ENCODE results near the gene PRUNE2.

PRUNE2 gene

DNA sequence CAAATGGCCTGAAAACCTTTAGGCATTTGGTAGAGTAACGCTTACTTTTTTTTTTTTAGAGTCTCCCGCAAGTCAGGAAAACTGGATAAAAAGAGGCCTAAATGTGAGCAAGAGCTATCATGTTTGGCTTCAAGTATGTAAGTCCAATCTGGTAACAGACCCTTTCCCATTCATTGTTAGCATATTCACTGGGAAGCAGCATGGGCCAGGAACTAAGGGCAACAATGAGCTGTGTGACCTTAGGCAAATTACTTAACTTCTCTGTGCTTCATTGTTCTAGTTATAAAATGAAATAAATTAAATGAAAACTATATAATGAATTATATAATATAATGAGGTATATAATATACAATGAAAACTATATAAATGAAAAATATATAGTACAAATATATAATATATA, 256.0 kb downstream of the PRUNE2 start:
- no peak for DNase-seq

DNA sequence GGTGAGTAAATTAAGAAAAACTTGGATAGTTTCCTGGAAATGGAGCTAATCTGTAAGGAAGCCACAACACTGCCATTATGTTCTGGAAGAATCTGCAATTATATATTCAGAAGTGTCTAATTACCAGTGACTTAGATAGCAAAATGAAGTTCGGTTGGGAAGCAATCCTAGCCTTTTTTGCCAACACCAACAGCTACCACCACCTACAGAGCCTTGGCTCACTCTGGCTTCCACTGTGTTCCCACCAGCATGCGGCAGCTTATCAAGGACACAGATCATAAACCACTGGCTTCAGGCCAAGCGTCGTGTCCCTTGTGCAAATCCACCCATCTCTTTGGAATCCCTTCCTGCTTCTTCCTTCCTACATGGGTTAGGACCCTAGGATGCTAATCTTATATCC, 259.7 kb downstream of the PRUNE2 start:
- no peak for DNase-seq

DNA sequence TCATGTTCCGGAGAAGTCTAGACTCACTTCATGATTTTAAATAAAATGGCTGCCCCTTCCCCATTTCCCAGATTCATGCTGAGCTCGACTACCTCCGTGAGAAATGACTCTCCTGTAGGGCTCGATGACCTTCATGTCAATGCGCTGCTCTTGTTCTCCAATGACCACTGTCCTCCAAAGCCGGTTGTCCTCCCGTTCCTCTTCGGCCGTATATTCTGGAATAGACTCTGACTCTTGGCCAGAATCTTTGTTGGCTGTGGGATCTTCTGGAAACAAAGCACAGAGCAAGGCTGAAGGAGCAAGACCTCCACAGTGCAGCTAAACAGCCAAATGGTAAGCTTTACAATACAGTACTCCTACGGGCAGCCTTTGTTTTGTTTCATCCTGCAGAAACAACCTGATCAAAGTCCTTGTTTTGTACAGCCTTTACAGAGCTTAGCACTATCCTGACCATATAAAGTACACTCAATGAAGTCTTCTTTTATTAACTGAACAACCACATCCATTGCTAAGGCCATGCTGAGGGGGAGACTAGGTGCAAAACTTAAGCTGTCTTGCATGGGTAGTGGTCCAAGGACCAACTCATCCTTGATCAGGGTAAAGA, 261.2 kb downstream of the PRUNE2 start:
- no peak for DNase-seq

DNA sequence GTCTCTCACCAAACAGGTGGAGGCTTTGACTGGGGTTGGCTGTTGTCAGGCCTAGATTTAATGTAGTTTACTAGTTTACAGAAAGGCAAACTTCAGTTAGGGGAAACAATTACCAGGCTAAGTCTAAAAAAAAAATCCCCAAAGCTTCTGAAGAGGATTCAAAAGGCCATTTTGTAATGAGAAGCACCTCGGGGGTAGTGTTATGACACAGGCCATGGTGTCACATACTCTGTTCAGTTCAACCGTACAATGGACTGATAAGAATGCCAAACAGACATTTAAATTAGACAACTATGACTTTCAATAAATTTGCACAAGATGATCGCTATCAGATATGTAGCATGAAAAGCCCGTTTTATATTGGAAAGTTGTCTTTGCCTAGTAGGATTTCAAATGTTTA, 261.7 kb downstream of the PRUNE2 start:
- no peak for DNase-seq

DNA sequence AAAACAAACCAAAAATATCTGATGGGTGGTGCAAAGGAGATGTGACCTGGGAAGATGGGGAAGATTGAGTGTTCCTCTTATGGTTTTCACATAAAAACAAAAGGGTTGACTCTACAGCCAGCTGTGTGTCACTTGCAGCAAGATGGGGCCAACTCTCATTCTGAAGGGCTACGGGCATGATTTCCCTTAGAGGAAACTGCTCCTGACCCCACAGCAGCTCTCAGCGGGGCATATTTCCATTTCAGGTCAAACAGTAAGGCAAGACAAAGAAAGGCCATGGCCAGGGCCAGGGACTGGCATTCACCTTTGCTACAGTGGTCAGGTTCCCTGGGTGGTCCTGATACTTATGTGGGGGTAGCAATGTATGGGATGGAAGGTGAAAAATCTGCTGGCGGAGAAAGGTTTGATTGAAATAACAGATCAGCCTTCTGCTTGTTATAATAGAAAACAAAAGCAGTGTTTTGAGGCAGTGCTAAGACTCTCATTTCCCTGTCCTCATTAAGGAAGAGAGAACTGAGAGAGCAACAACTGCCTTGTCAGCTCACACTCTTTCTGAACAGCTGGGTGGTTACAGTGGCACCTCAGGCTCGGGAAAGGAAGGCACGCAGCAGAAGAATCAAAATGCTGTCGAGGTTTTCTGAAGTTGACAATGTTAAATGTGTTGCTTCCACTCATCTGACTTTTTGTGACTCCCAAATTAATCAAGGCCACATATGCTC, 262.4 kb downstream of the PRUNE2 start:
- DNase-seq = no peak

DNA sequence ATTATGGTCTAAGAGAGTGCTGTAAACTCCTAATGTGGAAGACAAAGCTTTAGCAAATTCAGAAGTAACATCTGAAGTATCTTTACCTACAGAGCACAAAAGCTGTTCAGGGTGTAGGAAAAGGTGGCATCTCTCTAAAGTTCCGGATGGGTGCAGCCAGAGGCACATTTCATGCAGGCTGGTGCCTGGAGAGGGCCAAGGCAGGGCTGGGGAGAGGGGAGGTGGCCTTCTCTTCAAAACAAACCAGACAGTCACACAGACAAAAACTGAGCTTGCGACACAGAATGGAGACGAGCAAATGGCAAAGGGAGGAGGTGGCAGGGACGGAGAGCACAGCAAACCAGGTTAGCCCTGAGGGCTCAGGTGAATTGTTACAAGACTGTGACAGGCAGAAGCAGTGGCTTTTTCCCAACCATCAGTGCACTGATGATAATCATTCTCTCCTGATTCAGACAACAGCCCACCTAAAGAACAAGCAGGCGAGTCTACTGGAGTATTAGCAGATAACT, 263.2 kb downstream of the PRUNE2 start:
- no peak for DNase-seq

DNA sequence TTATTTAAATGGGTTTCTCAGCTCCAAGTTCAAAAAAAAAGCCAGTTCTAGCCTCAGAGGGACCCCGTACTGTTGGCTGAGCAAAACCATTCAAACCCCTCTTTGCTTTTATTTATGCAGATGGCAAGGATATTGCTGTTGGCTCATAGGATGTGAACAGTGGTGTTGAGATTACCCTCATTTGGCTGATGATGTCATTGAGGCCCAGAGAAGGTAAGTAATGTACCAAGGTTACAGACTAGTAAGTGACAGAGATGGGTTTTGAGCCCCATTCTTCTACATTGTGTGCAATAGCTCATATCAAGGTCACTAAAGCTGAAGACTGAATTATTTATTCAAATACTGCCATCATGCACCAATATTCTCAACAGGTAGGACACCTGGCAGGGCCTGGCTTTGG, 263.8 kb downstream of the PRUNE2 start:
- no peak for DNase-seq

DNA sequence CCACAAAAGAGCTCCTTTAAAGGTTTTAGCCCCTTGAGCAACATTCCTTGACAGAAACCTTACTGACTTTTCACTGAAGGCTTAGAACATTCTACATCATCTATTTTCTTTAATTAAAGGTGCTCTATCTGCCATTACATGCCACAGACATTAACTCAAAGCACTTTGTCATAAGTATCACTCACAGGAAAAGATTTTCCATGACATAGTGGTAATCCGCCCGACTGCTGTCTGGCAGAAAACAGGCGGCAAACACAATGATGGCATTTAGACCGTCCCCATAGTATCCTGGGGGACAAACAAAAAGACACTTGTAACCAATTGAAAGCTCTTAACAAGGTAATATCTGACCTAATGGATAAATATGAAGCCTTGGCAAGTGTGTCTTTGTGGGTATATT, 267.9 kb downstream of the PRUNE2 start:
- DNase-seq = no peak

DNA sequence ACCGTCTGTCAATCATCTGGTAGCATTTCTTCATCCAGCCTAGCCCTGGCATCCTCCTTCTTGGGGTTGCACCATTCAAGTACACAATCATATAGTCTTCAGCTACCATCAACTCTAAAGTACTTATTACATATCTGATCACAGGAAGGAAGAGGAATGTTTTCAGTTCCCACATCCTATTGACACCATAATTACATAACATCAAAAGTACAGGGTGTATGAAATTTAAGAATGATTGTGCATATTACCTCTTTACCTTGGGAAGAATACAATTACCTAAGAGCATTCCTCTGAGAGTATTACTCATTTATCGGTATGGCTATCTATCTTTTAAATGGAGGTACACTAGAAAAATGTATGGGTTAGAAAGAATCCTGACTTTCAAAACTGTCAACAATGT, 268.5 kb downstream of the PRUNE2 start:
- DNase-seq = no peak

DNA sequence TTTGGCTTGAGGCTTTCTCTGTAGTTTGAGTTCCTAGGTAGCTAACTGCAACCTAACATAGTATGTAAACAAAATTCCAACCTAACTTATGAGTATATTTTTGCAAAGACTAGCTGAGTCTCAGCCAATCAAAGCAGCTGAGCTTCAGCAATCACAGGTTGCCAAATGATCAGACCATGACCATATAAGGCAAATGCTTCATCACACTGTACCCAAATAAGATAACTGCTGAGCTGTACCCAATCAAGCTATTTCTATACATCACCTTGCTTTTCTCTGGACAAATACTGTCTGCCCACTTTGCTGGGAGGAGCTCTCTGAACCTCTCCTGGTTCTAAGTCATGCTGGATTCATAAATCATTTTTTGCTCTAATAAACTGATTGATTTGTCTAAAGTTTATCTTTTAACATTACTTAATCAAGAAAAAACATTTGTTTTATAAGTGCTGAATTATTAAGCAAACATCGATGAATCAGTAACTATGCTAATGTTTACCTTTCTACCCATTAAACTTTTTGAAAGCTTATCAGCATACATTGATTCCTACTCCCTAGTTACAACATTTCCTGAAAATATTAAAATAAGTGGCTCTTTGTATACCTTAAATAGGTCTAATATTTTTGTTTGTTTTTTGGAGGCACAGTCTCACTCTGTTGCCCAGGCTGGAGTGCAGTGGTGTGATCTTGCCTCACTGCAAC, 271.4 kb downstream of the PRUNE2 start:
- no peak for DNase-seq

DNA sequence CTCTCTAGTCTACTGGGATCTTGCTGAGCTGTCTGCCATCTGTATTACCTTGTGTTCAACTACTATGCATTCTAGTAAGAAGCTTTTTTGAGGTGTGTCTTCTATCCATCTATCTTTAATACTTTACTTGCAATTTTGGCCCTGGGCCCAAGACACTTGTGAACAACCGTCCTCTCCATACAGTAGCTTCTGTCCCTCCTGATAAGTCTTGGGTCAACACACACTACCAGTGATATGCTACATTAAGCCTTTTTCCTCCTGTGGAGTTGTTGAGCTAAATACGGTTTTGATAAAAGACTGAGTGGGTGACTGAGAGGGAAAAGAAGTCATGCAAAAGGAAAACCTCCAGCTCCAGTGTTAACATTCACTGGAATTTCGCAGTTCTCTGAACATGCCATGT, 275.0 kb downstream of the PRUNE2 start:
- no peak for DNase-seq

DNA sequence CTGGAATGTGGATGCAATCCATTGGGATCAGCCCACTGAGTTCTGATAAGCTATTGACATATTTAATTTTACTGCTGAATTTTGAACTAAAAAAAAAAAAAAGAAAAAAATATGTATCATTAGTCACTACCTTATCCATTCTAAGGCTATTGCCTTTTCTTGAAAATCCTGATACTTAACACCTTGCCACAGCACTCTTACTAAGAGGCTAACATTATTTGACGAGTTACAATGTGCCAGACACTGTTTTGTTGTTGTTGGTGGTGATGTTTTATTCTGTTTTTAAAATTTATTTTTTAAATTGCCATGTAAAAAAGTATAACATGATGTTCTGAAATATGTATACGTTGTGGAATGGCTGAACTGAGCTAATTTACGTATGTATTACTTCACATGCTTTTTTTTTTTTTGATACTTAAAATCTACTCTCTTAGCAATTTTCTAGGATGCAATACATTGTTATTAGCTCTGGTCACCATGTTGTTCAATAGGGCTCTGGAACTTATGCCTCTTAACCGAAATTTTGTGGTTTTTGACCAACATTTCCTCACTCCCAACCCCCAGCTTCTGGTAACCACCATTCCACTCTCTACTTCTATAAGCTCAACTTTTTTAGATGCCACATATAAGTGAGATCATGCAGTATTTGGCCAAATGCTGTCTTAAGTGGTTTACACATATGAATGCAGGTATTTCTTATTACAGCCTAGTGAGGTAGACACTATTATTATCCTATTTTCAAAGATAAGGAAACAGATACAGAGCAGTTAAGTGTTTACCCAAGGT, 276.5 kb downstream of the PRUNE2 start:
- DNase-seq = no peak

DNA sequence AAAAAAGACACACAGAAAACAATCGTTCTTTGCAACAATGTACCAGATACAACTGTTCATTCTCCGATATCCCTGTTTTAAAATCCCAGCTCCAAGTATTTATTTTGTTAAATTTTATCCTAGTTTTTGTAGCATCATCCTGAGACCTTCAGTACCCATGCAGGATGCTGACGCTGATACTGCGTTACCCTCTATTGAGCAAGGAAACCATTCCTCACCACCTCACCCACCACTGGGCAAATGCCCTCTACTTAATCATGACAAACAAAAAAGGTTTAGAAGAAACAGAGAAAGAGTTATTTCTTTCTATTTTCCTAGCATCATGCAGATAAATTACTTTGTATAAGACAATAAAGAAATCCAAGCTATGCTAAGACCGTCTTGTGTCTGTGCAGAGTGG, 277.8 kb downstream of the PRUNE2 start:
- DNase-seq = no peak

DNA sequence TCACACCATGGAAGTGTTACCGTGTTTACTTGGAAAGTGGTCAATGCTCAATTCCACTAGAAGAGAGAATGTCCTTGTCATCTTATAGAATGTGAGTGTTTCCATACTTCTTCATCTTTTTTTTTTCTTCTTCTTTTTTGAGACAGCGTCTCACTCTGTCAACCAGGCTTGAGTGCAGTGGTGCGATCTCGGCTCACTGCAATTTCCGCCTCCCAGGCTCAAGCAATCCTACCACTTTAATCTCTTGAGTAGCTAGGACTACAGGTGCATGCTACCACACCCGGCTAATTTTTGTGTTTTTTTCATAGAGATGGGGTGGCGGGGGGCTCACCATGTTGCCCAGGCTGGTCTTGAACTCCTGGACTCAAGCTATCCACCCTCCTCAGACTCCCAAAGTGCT, 278.9 kb downstream of the PRUNE2 start:
- no peak for DNase-seq

DNA sequence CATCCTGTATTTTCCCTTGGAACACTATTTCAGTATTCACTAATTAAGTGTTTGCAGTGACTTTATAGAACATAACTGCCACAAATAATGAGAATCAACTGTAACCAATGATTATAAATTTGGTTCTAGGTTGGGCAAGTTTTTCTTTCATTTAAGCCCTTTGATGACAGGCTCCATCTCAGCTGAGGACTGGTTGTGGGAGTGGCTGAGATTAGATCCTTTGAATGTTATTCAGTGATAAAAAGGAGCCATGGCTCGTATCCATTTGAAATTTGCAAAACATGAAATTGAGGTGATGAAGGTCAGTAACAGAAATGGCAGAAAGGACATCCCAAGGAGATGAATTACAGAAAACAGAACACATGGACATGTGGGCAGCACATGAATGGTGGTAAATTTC, 279.8 kb downstream of the PRUNE2 start:
- DNase-seq = no peak

DNA sequence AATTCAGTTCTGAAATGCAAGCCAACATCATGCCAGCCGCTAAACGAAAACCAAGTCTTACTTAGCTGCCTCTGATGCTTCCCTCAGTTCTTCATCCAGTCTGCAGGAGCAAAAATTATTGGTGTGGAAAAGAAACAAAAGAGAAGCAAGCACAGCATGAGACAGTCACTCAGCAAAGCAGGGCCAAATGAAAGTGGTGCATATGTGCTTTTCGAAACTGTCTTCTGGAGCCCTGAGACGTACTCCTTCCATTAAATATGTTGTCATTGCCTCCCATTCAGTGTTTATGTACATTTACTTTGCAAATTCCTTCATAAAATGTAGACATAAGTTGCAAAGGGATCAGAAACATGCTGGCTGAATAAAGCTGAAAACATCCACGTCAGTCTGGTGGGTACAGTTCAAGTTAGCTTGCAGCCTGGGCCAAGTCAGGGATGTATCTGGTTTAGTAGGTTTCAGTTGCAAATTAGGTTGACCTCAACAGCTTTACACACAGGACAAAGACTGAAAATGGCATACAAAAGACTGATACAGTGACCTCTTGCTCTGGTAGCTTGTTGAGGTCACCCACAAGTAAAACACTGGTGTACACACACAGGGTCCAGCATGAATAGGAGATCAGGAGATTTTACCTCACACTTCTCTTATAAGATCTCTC, 281.4 kb downstream of the PRUNE2 start:
- DNase-seq = no peak

DNA sequence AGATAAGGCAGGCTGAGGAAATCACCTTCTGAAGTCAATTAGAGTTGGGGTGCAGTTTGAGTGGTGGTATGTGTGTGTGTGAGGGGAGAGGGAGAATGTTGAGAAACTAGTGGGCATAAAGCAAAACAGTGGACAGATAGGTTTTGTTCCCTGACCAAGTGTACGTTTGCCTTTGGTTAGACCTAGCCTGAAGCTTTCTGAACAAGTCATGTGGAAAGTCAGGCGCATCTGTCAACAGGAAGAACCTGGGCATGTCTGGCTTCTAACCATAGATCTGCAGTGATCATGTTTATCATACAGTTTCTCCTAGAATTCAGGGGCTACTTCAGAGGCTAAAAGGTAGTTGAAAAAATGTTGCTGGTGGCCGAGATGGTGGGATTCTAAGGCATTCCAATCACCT, 284.9 kb downstream of the PRUNE2 start:
- no peak for DNase-seq

DNA sequence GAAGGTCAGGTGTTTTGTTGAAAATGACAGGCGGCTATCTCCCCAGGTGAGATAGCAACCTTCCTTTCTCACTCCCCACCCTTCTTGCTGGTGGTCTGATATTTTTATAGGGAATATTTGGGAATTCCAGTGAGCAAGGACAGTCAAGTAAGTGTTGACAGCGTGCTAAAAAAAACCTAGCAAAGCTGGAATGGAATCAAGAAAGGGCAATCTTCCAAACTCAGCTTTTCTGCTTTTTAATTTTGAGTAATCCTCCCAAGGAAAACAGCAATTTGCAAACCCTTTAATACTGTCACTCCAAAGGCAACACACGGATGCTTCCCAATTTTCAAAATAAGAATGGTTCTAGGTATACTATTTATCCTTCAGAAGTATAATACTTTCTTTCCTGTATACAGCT, 285.3 kb downstream of the PRUNE2 start:
- no peak for DNase-seq

DNA sequence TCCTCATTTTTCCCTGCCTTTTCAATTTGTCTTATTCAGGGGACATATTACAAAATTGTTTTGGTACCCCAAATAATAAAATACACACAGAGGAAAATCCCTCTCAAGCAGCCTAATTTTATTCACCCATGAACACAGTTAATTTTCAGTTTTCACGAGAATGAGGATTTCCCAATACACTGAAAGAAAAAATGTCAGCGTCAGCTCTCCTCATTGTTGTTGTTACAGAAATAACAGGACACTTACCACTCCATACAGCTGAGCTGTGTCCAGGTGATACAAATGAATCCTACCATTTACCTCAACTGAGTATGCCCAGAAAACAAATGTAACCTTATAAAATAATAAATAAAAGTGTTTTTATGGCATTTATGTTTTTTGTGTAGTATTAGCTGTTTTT, 286.3 kb downstream of the PRUNE2 start:
- DNase-seq = no peak

DNA sequence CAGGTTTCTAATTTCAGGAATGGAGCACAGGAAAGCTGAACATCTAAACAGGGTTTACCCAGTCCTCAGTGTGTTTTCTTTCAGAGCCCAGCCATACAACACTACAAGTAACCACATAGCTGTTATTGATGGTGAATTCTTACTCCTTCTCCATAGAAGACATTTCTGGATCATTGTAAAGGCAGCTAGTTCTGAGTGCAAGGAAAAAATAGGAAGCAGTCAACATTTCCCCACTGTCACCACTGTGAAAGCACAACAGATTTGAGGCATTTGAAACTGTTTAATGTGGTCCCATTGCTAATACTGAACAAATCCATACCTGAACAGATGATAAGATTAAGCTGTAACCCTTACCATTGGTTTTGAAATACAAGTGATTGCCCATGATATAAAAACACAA, 286.7 kb downstream of the PRUNE2 start:
- no peak for DNase-seq

DNA sequence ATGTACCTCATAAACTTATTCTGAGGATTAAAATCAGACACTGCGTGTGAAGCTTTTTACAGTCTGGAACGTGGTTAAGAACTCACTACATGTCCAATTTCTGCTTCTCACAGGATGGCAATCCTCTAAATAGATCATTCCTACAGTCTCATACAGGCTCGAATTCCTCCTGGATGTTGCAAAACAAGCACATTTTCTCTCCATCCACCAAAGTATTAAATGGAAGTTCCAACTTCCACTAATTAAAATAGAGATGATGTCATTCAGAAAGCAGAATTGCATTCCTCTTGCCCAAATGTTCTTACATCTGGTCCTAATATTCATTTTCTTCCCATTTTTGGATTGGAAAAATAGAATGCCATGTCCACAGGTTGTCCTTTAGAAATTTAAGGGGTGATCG, 287.2 kb downstream of the PRUNE2 start:
- DNase-seq = no peak

DNA sequence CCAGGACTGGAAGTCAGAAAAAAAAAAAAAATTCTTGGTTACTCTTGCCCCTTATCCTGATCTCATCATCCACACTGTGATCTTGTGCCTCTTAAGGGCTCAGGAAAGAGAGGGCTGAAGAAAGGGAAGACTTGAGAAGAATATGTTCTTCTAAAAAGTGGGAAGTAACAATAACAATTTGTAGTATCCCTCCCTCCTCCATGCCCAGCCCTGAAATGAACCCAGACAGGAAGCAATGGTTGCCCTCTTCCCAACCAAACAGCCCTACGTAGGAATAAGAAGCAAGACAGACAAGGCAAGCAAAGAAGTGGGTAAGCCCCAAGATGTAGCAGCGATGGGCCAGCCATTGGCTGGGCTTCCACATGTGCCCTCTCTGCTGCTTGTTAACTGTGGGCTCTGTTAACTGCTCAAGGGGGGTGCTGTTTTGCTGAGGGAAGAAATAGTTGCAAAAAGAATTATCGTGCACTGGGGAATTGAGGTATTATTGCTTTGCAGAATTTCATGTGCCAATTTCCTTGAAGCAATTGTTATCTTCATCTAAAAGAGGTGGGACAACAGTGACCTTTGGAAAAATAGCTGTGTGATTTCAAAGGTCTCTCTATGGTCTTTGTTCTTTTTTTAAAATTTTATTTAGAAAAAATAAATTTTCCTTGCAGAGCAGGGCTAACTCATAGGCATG, 288.3 kb downstream of the PRUNE2 start:
- DNase-seq = no peak
